Ascending aorta (tissue), 2 donors: Measurements from ENCODE around the gene EXOSC2. TPM values are rescaled to one million over a fixed set of nuclear protein-coding genes. Genes with fewer than 3 reads are reported as not detected.

ENCODE experiments used
- DNase-seq, 2 donors: peaks; one replicate each; pipeline ENCODE4 v3.0.0-alpha.2; 2019; ENCODE audit warnings: low spot score in 2 of 2
- H3K27ac ChIP-seq, 2 donors: fragments of 200-600 bp; sonication (generic); one replicate each; pipeline ENCODE4 v1.5.1; 2016 to 2017; ENCODE audit warnings: mild to moderate bottlenecking in 1 of 2
- H3K27me3 ChIP-seq: fragments of 200-600 bp; sonication (generic); one replicate; pipeline ENCODE4 v1.5.1; 2017
- H3K36me3 ChIP-seq, 2 donors: fragments of 200-600 bp; sonication (generic); one replicate each; pipeline ENCODE4 v1.5.1; 2016
- H3K4me1 ChIP-seq, 2 donors: fragments of 200-600 bp; sonication (generic); one replicate each; pipeline ENCODE4 v1.5.1; 2016 to 2017; ENCODE audit warnings: mild to moderate bottlenecking in 1 of 2
- H3K4me3 ChIP-seq, 2 donors: fragments of 200-600 bp; sonication (generic); one replicate each; pipeline ENCODE4 v1.5.1; 2016 to 2017; ENCODE audit warnings: mild to moderate bottlenecking in 1 of 2
- H3K9me3 ChIP-seq, 2 donors: fragments of 200-600 bp; sonication (generic); one replicate each; pipeline ENCODE4 v1.5.1; 2016
- CTCF ChIP-seq, 3 experiments: fragments of 200-600 bp in 2 of 3; fragments of 450-650 bp in 1 of 3; sonication (generic) in 2 of 3; IDR thresholded peaks; one replicate each; pipeline ENCODE4 v1.5.1; 2016 to 2019; ENCODE audit warnings: antibody characterized with exemption in 3 of 3, mild to moderate bottlenecking in 1 of 3, moderate library complexity in 1 of 3
- intact Hi-C: fragments of 100-400 bp; cut with DNase I; formaldehyde crosslinking; loops from one replicate; pipeline ENCODE4 v1.15.1; 2023
- total RNA-seq: library from RNA; depleted of rRNA; stranded (reverse); fragments of >200 nt; gene quantifications from one replicate; pipeline ENCODE4 v1.1.0, GENCODE V29; 2016

The EXOSC2 gene
- total RNA-seq, 1 donor from 2014 or later: 20.6 TPM

DNA sequence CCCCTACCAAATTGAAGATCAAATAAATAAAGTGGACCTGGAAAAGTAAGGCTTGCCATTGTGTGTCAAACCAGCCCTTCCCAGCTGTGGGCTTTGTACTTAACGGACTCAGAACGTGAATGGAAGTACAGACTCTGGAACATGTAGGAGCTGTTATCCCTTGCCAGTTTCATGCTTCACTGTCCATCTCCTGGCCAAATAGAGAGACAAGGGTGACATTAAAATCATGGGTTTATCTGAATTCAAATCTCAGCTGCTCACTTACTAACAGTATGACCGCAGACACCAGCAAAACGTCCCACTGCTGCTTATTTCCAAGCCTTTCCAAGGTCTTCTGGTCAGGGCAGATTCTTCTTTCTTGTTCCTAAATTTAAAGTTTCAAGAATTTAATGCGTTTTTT lies 52.2 kb downstream of the EXOSC2 start:
- intact Hi-C loops: no loop called here
- TF ChIP-seq CTCF (IDR thresholded peaks at IDR 0.05): no peak

GRCh38 chr9:130746434-130747212 lies 53.0 kb downstream of the EXOSC2 start:
- no peaks in the 10 kb centered on the region for H3K27me3 ChIP-seq
- H3K4me1 ChIP-seq: no peaks in the 10 kb centered on the region
- intact Hi-C loops: no loop called here
- no peak for DNase-seq
- H3K4me3 ChIP-seq: no peak overlapping the region
- no peaks in the 10 kb centered on the region for H3K36me3 ChIP-seq
- H3K9me3 ChIP-seq: no peaks in the 10 kb centered on the region
- H3K27ac ChIP-seq: no peak overlapping the region
- no peak for TF ChIP-seq CTCF (IDR thresholded peaks at IDR 0.05)

More for the DNA sequence above, 52.2 kb downstream of the EXOSC2 start:
- H3K27ac ChIP-seq: no peak overlapping the region
- H3K4me1 ChIP-seq: no peaks in the 10 kb centered on the region
- H3K27me3 ChIP-seq: no peaks in the 10 kb centered on the region
- no peaks in the 10 kb centered on the region for H3K36me3 ChIP-seq
- no peak overlapping the region for H3K4me3 ChIP-seq
- DNase-seq: no peak
- no peaks in the 10 kb centered on the region for H3K9me3 ChIP-seq

DNA sequence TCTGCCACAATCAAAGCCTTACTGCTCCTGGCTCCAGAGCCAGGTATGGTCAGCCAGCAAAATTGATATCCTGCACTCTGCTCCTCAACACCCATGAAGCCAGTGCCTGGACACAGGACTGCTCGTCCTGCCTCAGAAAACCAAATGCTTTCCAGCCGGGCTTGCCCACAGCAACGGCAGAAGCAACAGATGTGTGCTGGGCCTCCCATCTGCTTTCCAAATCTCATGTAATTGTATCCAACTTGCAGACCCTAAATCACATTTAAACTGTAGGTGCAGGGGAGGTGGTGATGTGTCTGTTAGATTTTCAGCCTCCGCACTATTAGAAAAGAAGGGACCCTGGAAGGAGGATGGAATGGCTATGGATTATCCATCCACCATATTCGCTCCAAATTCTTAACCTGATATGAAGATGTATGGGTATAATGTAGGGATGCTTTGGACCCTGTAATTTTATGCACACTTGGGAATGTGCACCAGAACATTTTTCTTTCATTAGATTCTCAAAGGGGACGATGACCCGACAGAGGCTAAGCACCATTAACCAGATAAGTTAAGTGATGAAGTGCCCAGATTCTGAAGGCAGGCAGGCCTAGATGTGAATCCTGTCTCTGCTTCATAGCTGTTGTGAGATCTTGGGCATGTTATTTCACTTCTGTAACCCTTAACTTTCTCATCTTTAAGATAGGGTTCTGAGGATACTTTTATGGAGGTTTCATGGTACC lies 58.2 kb downstream of the EXOSC2 start:
- no peak for TF ChIP-seq CTCF (IDR thresholded peaks at IDR 0.05)
- intact Hi-C loops: no loop called here

More for the DNA sequence above, 58.2 kb downstream of the EXOSC2 start:
- H3K4me1 ChIP-seq: peaks cover 0 to 9% of the 10 kb centered on the region in 2 donors
- H3K27ac ChIP-seq: no peak overlapping the region
- H3K9me3 ChIP-seq: no peaks in the 10 kb centered on the region
- no peaks in the 10 kb centered on the region for H3K36me3 ChIP-seq
- no peak for DNase-seq
- no peaks in the 10 kb centered on the region for H3K27me3 ChIP-seq
- no peak overlapping the region for H3K4me3 ChIP-seq

Other genes starting within 250 kb of the EXOSC2 start
- 162 TPM for gene ASS1, start 248.8 kb upstream of the EXOSC2 start, total RNA-seq
- gene FUBP3, start 114.2 kb upstream of the EXOSC2 start, total RNA-seq: 14.5 TPM
- not detected for gene PRDM12, start 29.2 kb upstream of the EXOSC2 start, total RNA-seq
- 99.1 TPM for gene ABL1, start 141.5 kb downstream of the EXOSC2 start, total RNA-seq
- not detected for gene QRFP, start 203.0 kb downstream of the EXOSC2 start, total RNA-seq
- gene FIBCD1, start 245.5 kb downstream of the EXOSC2 start, total RNA-seq: not detected